ENCODE data around the gene CMC2.
A peak's percentile ranks its signal among the peaks of the same experiment; 100 is the strongest.

Gene CMC2

DNA sequence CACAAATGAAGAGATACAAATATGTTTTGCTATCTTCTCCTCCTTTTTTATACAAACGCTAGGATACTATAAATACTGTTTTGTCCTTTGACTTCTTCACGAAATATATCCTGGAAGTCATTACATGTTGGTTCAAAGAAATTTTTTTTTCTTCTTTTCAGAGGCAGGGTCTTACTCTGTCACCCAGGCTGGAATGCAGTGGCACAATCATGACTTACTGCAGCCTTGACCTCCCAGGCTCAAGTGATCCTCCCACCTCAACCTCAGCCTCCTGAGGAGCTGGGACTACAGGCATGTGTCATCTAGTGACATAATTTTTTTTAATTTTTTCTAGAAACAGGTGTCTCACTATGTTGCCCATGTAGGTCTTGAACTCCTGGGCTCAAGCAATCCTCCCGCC, 16.1 kb downstream of the CMC2 start:
- H3K4me3 ChIP-seq (ENCODE audit: low read depth, low read length): no peak overlapping the region
- no peak for DNase-seq (ENCODE audit: low read depth)
- TF ChIP-seq, protein P1, sequence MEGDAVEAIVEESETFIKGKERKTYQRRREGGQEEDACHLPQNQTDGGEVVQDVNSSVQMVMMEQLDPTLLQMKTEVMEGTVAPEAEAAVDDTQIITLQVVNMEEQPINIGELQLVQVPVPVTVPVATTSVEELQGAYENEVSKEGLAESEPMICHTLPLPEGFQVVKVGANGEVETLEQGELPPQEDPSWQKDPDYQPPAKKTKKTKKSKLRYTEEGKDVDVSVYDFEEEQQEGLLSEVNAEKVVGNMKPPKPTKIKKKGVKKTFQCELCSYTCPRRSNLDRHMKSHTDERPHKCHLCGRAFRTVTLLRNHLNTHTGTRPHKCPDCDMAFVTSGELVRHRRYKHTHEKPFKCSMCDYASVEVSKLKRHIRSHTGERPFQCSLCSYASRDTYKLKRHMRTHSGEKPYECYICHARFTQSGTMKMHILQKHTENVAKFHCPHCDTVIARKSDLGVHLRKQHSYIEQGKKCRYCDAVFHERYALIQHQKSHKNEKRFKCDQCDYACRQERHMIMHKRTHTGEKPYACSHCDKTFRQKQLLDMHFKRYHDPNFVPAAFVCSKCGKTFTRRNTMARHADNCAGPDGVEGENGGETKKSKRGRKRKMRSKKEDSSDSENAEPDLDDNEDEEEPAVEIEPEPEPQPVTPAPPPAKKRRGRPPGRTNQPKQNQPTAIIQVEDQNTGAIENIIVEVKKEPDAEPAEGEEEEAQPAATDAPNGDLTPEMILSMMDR (IDR thresholded peaks at IDR 0.05; ENCODE audit: control insufficient read depth, extremely low read depth, insufficient read depth): no peak

DNA sequence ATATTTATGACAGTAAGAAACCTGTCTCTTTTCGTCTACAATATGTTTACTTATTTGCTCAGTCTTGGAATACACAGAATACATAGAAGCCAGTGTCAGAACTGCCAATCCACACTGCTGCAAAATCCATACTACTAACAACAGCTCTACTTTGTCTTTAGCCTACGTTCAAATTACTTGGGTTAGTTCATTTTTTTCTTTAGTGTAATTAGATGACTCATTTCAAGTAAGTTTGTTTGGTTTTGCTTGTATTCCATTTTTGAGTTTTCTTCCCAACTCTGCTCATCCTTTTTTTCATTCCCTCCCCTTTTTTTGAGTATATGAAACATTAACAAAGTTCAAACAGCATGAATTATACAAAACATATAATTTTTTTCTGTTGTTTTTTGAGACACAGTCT, 16.9 kb downstream of the CMC2 start:
- no peak overlapping the region for H3K4me3 ChIP-seq (ENCODE audit: low read depth, low read length)
- DNase-seq (ENCODE audit: low read depth): no peak
- TF ChIP-seq, protein P1 (IDR thresholded peaks at IDR 0.05; ENCODE audit: control insufficient read depth, extremely low read depth, insufficient read depth): no peak

DNA sequence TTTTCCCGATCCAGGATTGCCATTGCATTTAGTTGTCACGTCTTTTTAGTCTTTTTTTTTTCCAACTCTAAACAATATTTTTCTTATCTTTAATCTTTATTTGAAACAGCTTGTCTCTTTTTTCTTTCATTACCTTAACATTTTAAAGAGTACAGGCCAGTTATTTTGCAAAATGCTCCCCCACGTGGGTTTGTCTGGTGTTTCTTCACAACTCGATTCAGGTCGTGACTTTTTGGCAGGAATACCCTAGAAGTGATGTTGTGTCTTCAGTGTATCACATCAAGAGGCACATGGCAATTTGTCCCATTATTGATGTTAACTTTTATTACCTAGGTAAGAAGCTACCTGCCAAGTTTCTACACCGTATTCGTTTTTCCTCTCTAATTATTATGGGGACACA, 17.9 kb downstream of the CMC2 start:
- no peak for DNase-seq (ENCODE audit: low read depth)
- H3K4me3 ChIP-seq (ENCODE audit: low read depth, low read length): no peak overlapping the region
- TF ChIP-seq, protein P1 (IDR thresholded peaks at IDR 0.05; ENCODE audit: control insufficient read depth, extremely low read depth, insufficient read depth): 0 out of 2 replicates have a peak, but pooled peaks have one; percentile 19

DNA sequence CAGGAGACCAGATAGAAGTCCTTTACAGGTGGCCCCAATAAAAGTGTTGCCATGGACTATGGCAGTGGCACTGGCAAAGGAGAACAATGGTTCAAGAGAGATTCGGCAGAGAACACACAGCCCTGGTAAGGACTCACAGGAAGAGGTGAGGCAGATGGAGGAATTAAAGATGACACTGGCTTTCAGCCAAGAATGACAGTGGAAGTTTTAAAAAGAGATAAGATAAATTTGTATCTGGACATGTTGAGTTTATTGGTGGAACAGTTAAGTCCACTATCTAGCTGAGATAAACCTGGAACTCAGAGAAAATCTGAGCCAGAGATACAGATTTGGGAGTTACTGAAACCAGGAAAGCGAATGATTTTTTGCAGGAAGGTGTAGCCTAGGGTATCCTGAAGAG, 20.1 kb downstream of the CMC2 start:
- H3K4me3 ChIP-seq (ENCODE audit: low read depth, low read length): no peak overlapping the region
- TF ChIP-seq, protein P1 (IDR thresholded peaks at IDR 0.05; ENCODE audit: control insufficient read depth, extremely low read depth, insufficient read depth): no peak
- no peak for DNase-seq (ENCODE audit: low read depth)

DNA sequence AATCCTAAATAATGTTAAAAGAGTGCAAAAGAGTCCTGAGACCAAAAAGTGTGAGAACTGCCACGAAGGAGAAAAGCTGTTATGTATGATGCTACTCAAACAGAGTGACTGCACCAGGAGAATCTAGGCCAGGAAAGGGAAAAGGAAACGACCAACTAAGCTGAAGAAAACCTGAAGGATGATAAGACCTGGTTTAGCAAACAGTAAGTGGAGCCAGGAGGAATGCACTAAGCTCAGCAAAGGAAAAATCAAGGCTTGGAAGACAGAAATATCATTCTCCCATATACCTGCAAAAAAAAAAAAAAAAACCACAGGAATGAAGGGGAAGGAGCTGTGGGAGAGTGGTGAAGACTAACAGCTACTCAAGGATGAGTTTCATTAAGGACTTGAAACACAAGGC, 21.1 kb downstream of the CMC2 start:
- DNase-seq (ENCODE audit: low read depth): no peak
- H3K4me3 ChIP-seq (ENCODE audit: low read depth, low read length): no peak overlapping the region
- TF ChIP-seq, protein P1 (IDR thresholded peaks at IDR 0.05; ENCODE audit: control insufficient read depth, extremely low read depth, insufficient read depth): no peak

DNA sequence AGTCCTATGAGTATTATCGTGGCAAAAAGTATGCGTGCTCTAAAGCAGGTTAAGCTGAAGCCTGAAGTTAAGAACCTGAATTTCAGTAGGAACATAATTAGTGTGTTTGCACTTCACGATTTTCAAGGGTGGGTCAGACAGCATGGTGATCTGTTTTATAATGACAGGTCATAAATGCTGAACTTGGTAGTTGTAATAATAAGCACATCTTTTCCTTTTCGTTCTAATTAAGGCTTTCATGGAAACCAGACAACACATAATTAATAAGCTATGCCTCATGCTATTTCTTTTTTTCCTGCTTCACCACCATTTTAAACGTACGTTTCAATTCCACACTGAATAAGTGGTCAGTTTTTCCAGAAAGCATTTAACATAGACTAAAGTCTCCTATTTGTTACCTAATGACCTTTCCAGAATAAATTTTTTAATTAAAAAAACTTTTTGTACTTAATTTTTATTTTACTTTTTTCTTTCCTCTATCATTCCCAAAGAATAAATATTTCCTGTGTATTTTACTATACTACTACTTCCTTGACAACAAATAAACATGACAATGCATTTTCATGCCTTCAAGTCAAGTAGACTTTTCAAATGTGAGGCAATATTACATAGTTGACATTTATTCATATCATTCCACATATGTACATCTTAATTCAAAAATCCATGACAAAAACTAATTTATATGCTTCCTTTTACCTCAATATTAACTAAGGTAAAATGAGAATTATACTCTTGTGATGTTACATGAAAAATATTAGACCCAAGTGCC, 22.4 kb downstream of the CMC2 start:
- H3K4me3 ChIP-seq (ENCODE audit: low read depth, low read length): no peak overlapping the region
- TF ChIP-seq, protein P1 (IDR thresholded peaks at IDR 0.05; ENCODE audit: control insufficient read depth, extremely low read depth, insufficient read depth): no peak
- no peak for DNase-seq (ENCODE audit: low read depth)

DNA sequence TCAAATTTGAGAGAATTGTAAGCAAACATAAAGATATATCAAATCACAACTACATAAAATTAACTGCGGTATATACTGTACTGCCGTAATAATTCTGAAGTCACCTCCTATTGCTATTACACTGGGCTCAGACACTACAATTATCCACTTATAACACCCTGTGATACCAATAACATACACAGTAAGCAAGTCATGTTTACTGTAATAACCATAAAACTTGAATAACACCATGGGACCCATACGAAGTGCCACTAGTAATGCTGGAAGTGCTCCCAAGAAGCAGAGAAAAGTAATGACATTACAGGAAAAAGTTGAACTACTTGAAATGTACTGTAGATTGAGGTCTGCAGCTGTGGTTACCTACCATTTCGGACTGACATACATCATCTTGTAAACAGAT, 24.0 kb downstream of the CMC2 start:
- H3K4me3 ChIP-seq (ENCODE audit: low read depth, low read length): no peak overlapping the region
- TF ChIP-seq, protein P1 (IDR thresholded peaks at IDR 0.05; ENCODE audit: control insufficient read depth, extremely low read depth, insufficient read depth): no peak
- no peak for DNase-seq (ENCODE audit: low read depth)
